Mammary epithelial cell (primary cell): Measurements from ENCODE around the gene CD99L2.

Experiments
- CTCF ChIP-seq, 2 donors: IDR thresholded peaks in 1 of 2; conservative IDR thresholded peaks in 1 of 2; 2 replicates each; pipeline ENCODE4 v1.5.1; 2011 to 2012; ENCODE audit warnings: inconsistent platforms in 2 of 2, low read length in 2 of 2, mild to moderate bottlenecking in 2 of 2, control low read depth in 1 of 2, low read depth in 1 of 2; ENCODE audit not compliant: insufficient read depth in 1 of 2; ENCODE audit errors: extremely low read depth in 1 of 2
- EZH2 ChIP-seq: IDR thresholded peaks from 2 replicates; pipeline ENCODE4 v1.6.1; 2012; ENCODE audit warnings: low read length, inconsistent platforms, borderline replicate concordance

DNA sequence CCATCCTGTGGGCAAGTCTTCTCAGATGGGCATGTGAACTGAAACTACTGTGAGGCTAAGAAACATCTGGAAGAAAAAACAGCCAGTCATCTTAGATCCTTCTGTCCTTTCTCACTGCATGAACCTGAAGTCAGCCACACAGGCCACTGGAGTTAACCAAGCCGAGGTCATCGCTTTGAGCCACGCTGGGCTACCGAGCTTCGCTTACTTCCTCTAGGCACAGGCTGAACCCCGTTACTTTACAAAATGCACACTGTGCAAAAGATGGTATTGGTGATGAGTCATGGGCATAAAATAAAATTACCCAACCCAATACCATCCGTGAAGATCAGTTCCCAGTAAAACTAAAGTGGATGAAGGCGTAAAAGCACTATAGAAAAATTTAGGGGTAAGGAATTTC lies 119.1 kb downstream of the CD99L2 start:
- TF ChIP-seq EZH2 (no peak), CTCF (conservative IDR thresholded peaks at IDR 0.05 in 1 of 2, IDR thresholded peaks at IDR 0.05 in 1 of 2; ENCODE audit: extremely low read depth in 1 of 2, insufficient read depth in 1 of 2, low read depth in 1 of 2, low read length in 2 of 2) (no peak)
